Neural cell (in vitro differentiated cells): Measurements from ENCODE around the gene MTRR. TPM values are rescaled to one million over a fixed set of nuclear protein-coding genes. Genes with fewer than 3 reads are reported as not detected.

Experiments used
- H2AFZ ChIP-seq: fragments of 200-600, 300-800 bp; sonication (generic), shearing (Covaris generic); 2 replicates; pipeline ENCODE4 v1.6.0; 2014; ENCODE audit warnings: low read depth, mild to moderate bottlenecking, antibody characterized with exemption, low read length, moderate library complexity
- H3F3A ChIP-seq: fragments of 200-600 bp; shearing (Covaris generic); 2 replicates; pipeline ENCODE4 v1.6.1; 2016; ENCODE audit warnings: mild to moderate bottlenecking, moderate library complexity, mixed read lengths, antibody characterized with exemption, low read length; ENCODE audit not compliant: insufficient read depth, poor library complexity, severe bottlenecking
- H3K27ac ChIP-seq: fragments of 200-600, 300-800 bp; sonication (generic), shearing (Covaris generic); 2 replicates; pipeline ENCODE4 v1.5.1; 2014; ENCODE audit warnings: mild to moderate bottlenecking, low read length, moderate library complexity
- H3K27me3 ChIP-seq: fragments of 300-800, 200-600 bp; sonication (generic), shearing (Covaris generic); 2 replicates; pipeline ENCODE4 v1.6.0; 2014; ENCODE audit warnings: mild to moderate bottlenecking, low read depth, low read length, moderate library complexity; ENCODE audit not compliant: insufficient read depth
- H3K36me3 ChIP-seq: fragments of 300-800, 200-600 bp; sonication (generic), shearing (Covaris generic); 2 replicates; pipeline ENCODE4 v1.5.1; 2014; ENCODE audit warnings: mild to moderate bottlenecking, antibody characterized with exemption, low read length, moderate library complexity; ENCODE audit not compliant: insufficient read depth
- H3K4me2 ChIP-seq: fragments of 300-800, 200-600 bp; sonication (generic), shearing (Covaris generic); 2 replicates; pipeline ENCODE4 v1.6.0; 2014; ENCODE audit warnings: mild to moderate bottlenecking, low read length
- H3K4me3 ChIP-seq: fragments of 300-800, 200-600 bp; sonication (generic), shearing (Covaris generic); 2 replicates; pipeline ENCODE4 v1.5.1; 2014; ENCODE audit warnings: mild to moderate bottlenecking, low read length, moderate library complexity
- H3K79me2 ChIP-seq: fragments of 200-600 bp; shearing (Covaris generic); replicated peaks from 2 replicates; pipeline ENCODE4 v1.6.0; 2014; ENCODE audit warnings: mild to moderate bottlenecking, low read length, moderate library complexity; ENCODE audit not compliant: insufficient read depth
- H3K9ac ChIP-seq: fragments of 300-800, 200-600 bp; sonication (generic), shearing (Covaris generic); 2 replicates; pipeline ENCODE4 v1.6.1; 2016; ENCODE audit warnings: mild to moderate bottlenecking, low read length, mixed read lengths
- H3K9me2 ChIP-seq: fragments of 200-600 bp; shearing (Covaris generic); 2 replicates; pipeline ENCODE4 v1.6.1; 2016; ENCODE audit warnings: mild to moderate bottlenecking, low read length, mixed read lengths; ENCODE audit not compliant: insufficient read depth
- H3K9me3 ChIP-seq: fragments of 200-600, 300-800 bp; sonication (generic), shearing (Covaris generic); 2 replicates; pipeline ENCODE4 v1.6.1; 2016; ENCODE audit warnings: mild to moderate bottlenecking, mixed run types, low read length, moderate library complexity, mixed read lengths
- H4K20me1 ChIP-seq: fragments of 200-600 bp; shearing (Covaris generic); 2 replicates; pipeline ENCODE4 v1.6.1; 2016; ENCODE audit warnings: mild to moderate bottlenecking, mixed run types; ENCODE audit not compliant: insufficient read depth
- EP300 ChIP-seq: fragments of 450-650 bp; conservative IDR thresholded peaks from 2 replicates; pipeline ENCODE4 v1.6.1; 2014; ENCODE audit warnings: antibody characterized with exemption, mild to moderate bottlenecking, moderate library complexity; ENCODE audit not compliant: poor library complexity, severe bottlenecking
- EZH2 ChIP-seq: fragments of 200-600, 300-800 bp; shearing (Covaris generic), sonication (generic); IDR thresholded peaks from 2 replicates; pipeline ENCODE4 v1.6.1; 2014; ENCODE audit warnings: antibody characterized with exemption, low read length, borderline replicate concordance, mild to moderate bottlenecking; ENCODE audit not compliant: insufficient read depth, poor library complexity, severe bottlenecking
- POLR2AphosphoS5 ChIP-seq: IDR thresholded peaks from 2 replicates; pipeline ENCODE4 v1.6.1; 2012
- RAD21 ChIP-seq: fragments of 450-650 bp; conservative IDR thresholded peaks from 2 replicates; pipeline ENCODE4 v1.6.1; 2014; ENCODE audit warnings: antibody characterized with exemption, mild to moderate bottlenecking, moderate library complexity
- SMC3 ChIP-seq: fragments of 450-650 bp; conservative IDR thresholded peaks from 2 replicates; pipeline ENCODE4 v1.6.1; 2014; ENCODE audit warnings: antibody characterized with exemption, mild to moderate bottlenecking, moderate library complexity; ENCODE audit not compliant: poor library complexity
- TAF1 ChIP-seq: IDR thresholded peaks from 2 replicates; pipeline ENCODE4 v1.6.1; 2012; ENCODE audit warnings: low read depth
- polyA plus RNA-seq: library from polyadenylated mRNA; depleted of rRNA; stranded (reverse); fragments of >200 nt; gene quantifications from 2 replicates; pipeline ENCODE4 v1.2.3, GENCODE V29; 2014
- TF ChIP-seq, protein P1 (sequence below): IDR thresholded peaks from 2 replicates; pipeline ENCODE4 v1.6.1; 2012; ENCODE audit warnings: borderline replicate concordance
- TF ChIP-seq, protein P2 (sequence below): fragments of 450-650 bp; IDR thresholded peaks from 2 replicates; pipeline ENCODE4 v1.5.1; 2014; ENCODE audit warnings: antibody characterized with exemption, mild to moderate bottlenecking, moderate library complexity; ENCODE audit not compliant: poor library complexity, severe bottlenecking

MTRR gene
- polyA plus RNA-seq, 1 donor from 2014 or later, result 34.1 TPM

DNA sequence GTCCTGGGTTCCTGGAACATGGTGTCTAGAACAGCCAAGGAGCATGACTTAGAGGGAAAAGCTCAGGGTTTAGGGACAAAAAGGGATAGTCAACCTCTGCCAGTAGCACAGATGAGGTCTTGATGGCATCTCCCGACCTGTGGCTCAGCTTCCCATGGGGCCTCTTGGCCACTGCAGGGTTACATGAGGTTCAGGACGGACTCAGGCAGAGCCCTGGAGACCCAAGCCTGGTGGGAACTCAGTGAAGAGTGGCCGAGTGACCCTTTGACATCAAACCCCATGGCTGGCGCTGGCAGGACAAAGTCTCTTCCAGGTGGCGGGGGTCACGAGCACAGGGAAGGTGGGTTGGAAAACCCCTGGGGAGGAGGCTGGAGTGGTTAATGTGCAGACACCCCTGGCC, 57.8 kb downstream of the MTRR start:
- Histone ChIP-seq H3K4me2 (no peak overlapping the region), H3K36me3 (no peaks in the 10 kb centered on the region), H3F3A (no peaks in the 10 kb centered on the region), H4K20me1 (no peaks in the 10 kb centered on the region), H3K79me2 (no peaks in the 10 kb centered on the region), H3K9me2 (no peaks in the 10 kb centered on the region), H3K9ac (no peak overlapping the region), H2AFZ (no peak overlapping the region), H3K9me3 (peaks cover 1% of the 10 kb centered on the region), H3K27me3 (no peaks in the 10 kb centered on the region), H3K4me3 (no peak overlapping the region), H3K27ac (no peak overlapping the region)
- TF ChIP-seq, protein P1, sequence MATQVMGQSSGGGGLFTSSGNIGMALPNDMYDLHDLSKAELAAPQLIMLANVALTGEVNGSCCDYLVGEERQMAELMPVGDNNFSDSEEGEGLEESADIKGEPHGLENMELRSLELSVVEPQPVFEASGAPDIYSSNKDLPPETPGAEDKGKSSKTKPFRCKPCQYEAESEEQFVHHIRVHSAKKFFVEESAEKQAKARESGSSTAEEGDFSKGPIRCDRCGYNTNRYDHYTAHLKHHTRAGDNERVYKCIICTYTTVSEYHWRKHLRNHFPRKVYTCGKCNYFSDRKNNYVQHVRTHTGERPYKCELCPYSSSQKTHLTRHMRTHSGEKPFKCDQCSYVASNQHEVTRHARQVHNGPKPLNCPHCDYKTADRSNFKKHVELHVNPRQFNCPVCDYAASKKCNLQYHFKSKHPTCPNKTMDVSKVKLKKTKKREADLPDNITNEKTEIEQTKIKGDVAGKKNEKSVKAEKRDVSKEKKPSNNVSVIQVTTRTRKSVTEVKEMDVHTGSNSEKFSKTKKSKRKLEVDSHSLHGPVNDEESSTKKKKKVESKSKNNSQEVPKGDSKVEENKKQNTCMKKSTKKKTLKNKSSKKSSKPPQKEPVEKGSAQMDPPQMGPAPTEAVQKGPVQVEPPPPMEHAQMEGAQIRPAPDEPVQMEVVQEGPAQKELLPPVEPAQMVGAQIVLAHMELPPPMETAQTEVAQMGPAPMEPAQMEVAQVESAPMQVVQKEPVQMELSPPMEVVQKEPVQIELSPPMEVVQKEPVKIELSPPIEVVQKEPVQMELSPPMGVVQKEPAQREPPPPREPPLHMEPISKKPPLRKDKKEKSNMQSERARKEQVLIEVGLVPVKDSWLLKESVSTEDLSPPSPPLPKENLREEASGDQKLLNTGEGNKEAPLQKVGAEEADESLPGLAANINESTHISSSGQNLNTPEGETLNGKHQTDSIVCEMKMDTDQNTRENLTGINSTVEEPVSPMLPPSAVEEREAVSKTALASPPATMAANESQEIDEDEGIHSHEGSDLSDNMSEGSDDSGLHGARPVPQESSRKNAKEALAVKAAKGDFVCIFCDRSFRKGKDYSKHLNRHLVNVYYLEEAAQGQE, result no peak
- TF ChIP-seq, protein P2, sequence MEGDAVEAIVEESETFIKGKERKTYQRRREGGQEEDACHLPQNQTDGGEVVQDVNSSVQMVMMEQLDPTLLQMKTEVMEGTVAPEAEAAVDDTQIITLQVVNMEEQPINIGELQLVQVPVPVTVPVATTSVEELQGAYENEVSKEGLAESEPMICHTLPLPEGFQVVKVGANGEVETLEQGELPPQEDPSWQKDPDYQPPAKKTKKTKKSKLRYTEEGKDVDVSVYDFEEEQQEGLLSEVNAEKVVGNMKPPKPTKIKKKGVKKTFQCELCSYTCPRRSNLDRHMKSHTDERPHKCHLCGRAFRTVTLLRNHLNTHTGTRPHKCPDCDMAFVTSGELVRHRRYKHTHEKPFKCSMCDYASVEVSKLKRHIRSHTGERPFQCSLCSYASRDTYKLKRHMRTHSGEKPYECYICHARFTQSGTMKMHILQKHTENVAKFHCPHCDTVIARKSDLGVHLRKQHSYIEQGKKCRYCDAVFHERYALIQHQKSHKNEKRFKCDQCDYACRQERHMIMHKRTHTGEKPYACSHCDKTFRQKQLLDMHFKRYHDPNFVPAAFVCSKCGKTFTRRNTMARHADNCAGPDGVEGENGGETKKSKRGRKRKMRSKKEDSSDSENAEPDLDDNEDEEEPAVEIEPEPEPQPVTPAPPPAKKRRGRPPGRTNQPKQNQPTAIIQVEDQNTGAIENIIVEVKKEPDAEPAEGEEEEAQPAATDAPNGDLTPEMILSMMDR, result no peak
- TF ChIP-seq SMC3, result no peak
- no peak for TF ChIP-seq RAD21
- TF ChIP-seq EZH2, result no peak
- no peak for TF ChIP-seq POLR2AphosphoS5

DNA sequence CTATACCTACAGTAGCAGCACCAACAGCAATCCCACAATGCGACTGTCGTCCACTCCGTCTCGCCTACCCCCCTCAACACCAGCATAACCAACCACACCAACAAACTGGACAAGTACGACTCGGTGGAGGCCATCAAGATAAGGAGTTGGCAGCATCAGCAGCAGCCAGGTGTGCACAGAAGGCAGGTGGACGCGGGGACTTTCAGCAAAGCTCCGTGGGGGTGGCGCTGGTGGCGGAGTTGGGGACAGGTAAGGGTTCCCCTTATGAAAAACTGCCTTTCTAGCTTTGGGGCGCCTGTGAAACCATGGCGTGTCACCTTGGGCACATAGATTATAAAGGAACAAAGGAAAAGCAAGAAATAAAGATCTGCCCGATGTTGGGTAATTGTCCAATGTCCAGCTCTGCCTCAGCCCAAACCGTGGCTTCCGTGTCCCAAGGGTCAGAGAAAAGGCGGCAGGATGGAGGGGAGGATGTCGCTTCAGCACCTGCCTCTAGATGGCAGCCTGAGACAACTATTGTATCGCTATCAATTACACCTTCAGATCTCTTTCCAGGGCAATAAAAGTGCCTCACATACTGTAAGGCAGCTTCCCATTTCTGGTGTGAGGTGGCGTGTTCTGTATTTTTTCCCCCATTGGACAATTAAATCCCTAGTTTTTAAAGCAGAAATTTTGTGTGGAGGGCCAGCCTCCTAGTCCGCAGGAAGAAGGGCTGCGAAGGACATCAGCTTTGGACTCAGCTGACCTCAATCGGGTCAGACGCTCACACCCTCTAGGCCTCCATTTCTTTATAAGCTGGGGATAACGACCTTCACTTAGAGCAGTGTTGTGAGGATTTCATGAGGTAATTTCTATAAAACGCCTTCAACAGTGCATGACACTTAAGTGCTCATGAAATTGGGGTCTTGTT, 58.8 kb downstream of the MTRR start:
- no peaks in the 10 kb centered on the region for H3K27me3 ChIP-seq
- no peaks in the 10 kb centered on the region for H3K79me2 ChIP-seq
- H3K4me2 ChIP-seq, result no peak overlapping the region
- no peak overlapping the region for H3K9ac ChIP-seq
- no peak overlapping the region for H3K27ac ChIP-seq
- H3F3A ChIP-seq, result no peaks in the 10 kb centered on the region
- H4K20me1 ChIP-seq, result no peaks in the 10 kb centered on the region
- H3K9me3 ChIP-seq, result peaks cover 7% of the 10 kb centered on the region
- no peaks in the 10 kb centered on the region for H3K9me2 ChIP-seq
- no peak overlapping the region for H2AFZ ChIP-seq
- peak; percentile 93 for TF ChIP-seq SMC3
- no peak for TF ChIP-seq EZH2
- TF ChIP-seq EP300, result no peak
- no peak for TF ChIP-seq TAF1
- TF ChIP-seq, protein P1, result no peak
- TF ChIP-seq, protein P2, result peak; percentile 93
- TF ChIP-seq POLR2AphosphoS5, result no peak
- TF ChIP-seq RAD21, result peak; percentile 96
- no peaks in the 10 kb centered on the region for H3K36me3 ChIP-seq
- H3K4me3 ChIP-seq, result no peak overlapping the region
